RWPE2 (cell line): ENCODE data around the gene RAB28.
A peak's percentile ranks its signal among the peaks of the same experiment; 100 is the strongest.

Source experiments
- ATAC-seq: fragments of 200-7000 bp; cut with Tn5 transposase; 3 replicates; pipeline ENCODE4 v1.9.1; 2021; ENCODE audit warnings: low read depth
- DNase-seq: peaks from one replicate; pipeline ENCODE4 v3.0.0-alpha.2; 2020; ENCODE audit warnings: low spot score
- H3K27ac ChIP-seq: fragments of 450-650 bp; 2 replicates; pipeline ENCODE4 v1.5.1; 2017; ENCODE audit warnings: mild to moderate bottlenecking; ENCODE audit not compliant: poor library complexity, severe bottlenecking
- H3K27me3 ChIP-seq: fragments of 250-450 bp; sonication (Bioruptor Pico); 2 replicates; pipeline ENCODE4 v1.5.1; 2021; ENCODE audit warnings: mild to moderate bottlenecking, moderate library complexity; ENCODE audit not compliant: insufficient read depth, poor library complexity, severe bottlenecking
- H3K36me3 ChIP-seq: fragments of 250-450 bp; sonication (Bioruptor Pico); 2 replicates; pipeline ENCODE4 v1.5.1; 2020; ENCODE audit warnings: low read depth, mild to moderate bottlenecking, moderate library complexity
- H3K4me1 ChIP-seq: fragments of 250-450 bp; sonication (Bioruptor Pico); 2 replicates; pipeline ENCODE4 v1.5.1; 2021; ENCODE audit warnings: mild to moderate bottlenecking, moderate library complexity; ENCODE audit not compliant: insufficient read depth, poor library complexity, severe bottlenecking
- H3K4me3 ChIP-seq: fragments of 250-450 bp; sonication (Bioruptor Pico); 2 replicates; pipeline ENCODE4 v1.5.1; 2021; ENCODE audit warnings: mild to moderate bottlenecking, moderate library complexity; ENCODE audit not compliant: severe bottlenecking
- H3K9me3 ChIP-seq: fragments of 250-450 bp; sonication (Bioruptor Pico); 2 replicates; pipeline ENCODE4 v1.5.1; 2021; ENCODE audit warnings: mild to moderate bottlenecking, moderate library complexity; ENCODE audit not compliant: severe bottlenecking
- CTCF ChIP-seq: fragments of 450-650 bp; IDR thresholded peaks from one replicate; pipeline ENCODE4 v1.5.1; 2017; ENCODE audit warnings: mild to moderate bottlenecking, moderate library complexity; ENCODE audit not compliant: poor library complexity, severe bottlenecking

Gene RAB28

DNA sequence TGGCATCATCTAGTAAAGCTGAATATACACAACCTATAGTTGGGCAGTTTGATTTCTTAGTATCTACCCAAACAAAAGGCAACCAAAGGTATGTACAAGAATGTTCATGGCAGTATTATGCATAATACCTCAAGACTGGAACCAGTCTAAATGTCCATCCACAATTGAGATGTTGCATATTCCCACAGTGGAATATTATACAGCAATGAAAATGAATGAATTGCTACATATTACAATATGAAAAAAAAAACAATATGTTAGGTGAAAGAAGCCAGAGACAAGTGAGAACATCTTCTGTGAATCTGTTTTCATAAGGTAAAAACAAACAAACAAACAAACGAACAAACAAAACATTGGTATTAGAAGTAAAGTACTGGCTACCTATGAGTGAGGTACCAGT is 11.6 kb upstream of the RAB28 start:
- no peak for TF ChIP-seq CTCF
- no peaks in the 10 kb centered on the region for H3K36me3 ChIP-seq
- ATAC-seq (no peak), DNase-seq (no peak)
- no peak overlapping the region for H3K4me3 ChIP-seq
- peaks cover 33% of the 10 kb centered on the region for H3K27me3 ChIP-seq
- H3K27ac ChIP-seq, result no peak overlapping the region
- H3K4me1 ChIP-seq, result no peaks in the 10 kb centered on the region
- H3K9me3 ChIP-seq, result no peaks in the 10 kb centered on the region

- no peaks in the 10 kb centered on the region for H3K36me3 ChIP-seq
- no peaks in the 10 kb centered on the region for H3K4me1 ChIP-seq
- H3K9me3 ChIP-seq, result no peaks in the 10 kb centered on the region
- ATAC-seq (no peak), DNase-seq (no peak)
- H3K27ac ChIP-seq, result no peak overlapping the region
- H3K27me3 ChIP-seq, result peaks cover 20% of the 10 kb centered on the region
- TF ChIP-seq CTCF, result no peak
- no peak overlapping the region for H3K4me3 ChIP-seq
Measured at GRCh38 chr4:13493793-13494192, 9.7 kb upstream of the RAB28 start.

DNA sequence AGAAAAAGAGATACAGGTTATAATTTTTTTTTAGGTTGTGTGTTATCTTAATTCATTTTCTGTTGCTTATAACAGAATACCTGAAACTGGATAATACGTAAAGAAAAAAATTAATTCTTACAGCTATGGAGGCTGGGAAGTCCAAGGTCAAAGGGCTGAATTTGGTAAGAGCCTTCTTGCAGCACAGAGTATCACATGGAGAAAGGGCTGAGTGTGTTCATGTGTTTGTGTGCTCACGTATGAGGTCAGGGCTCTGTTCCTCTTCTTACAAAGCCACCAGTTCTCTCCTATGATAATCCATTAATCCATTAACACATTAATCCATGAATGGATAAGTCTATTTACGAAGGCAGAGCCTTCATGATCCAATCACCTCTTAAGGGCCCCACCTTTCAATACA is 8.6 kb upstream of the RAB28 start:
- TF ChIP-seq CTCF, result no peak
- Histone ChIP-seq H3K9me3 (no peaks in the 10 kb centered on the region), H3K36me3 (no peaks in the 10 kb centered on the region), H3K27ac (no peak overlapping the region), H3K27me3 (peaks cover 11% of the 10 kb centered on the region), H3K4me1 (no peaks in the 10 kb centered on the region), H3K4me3 (no peak overlapping the region)
- ATAC-seq (no peak), DNase-seq (no peak)

DNA sequence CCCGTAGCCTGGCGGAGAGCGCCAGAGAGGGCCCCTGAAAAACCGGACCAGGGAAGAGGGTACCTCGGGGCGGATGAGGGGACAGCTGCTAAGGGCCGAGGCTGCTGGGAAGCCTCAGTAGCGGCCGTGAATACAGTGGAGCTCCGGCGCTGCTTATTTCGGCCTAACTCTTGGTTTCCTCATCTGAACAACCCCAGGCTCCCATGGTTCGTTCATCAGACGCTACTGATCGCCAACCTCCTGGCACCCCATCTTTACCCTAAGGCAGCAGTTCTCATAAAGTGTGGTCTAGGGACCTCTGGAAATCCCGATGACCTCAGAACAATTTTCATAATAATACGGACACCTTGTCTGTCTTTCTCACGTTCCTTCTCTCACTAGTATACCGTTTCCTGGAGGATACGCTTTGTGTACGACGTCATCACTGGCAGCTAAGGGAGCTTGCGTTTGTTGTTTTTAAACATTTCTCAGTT is 645 bp upstream of the RAB28 start:
- peaks cover 21% of the 10 kb centered on the region for H3K4me1 ChIP-seq
- H3K9me3 ChIP-seq, result no peaks in the 10 kb centered on the region
- no peaks in the 10 kb centered on the region for H3K36me3 ChIP-seq
- peak overlapping the region; percentile 72 for H3K4me3 ChIP-seq
- peaks cover under 1% of the 10 kb centered on the region for H3K27me3 ChIP-seq
- ATAC-seq (peak; percentile 32; the same call in 2 of the 3 replicates), DNase-seq (no peak)
- H3K27ac ChIP-seq, result peak overlapping the region; percentile 54
- TF ChIP-seq CTCF, result no peak

- no peaks in the 10 kb centered on the region for H3K9me3 ChIP-seq
- DNase-seq (no peak), ATAC-seq (peak; percentile 51)
- no peaks in the 10 kb centered on the region for H3K27me3 ChIP-seq
- H3K27ac ChIP-seq, result peak overlapping the region; percentile 54
- H3K4me3 ChIP-seq, result peak overlapping the region; percentile 72
- TF ChIP-seq CTCF, result no peak
- H3K4me1 ChIP-seq, result peaks cover 21% of the 10 kb centered on the region
- H3K36me3 ChIP-seq, result peaks cover 7% of the 10 kb centered on the region; the same call in 1 of the 2 replicates
Measured at GRCh38 chr4:13483768-13484121, 395 bp downstream of the RAB28 start.
